IPS-15b (cell line): ENCODE results near the gene ITGA8.

Source experiments
- H3K27me3 ChIP-seq: one replicate; pipeline ENCODE4 v1.6.1; 2013; ENCODE audit warnings: low read length; ENCODE audit not compliant: control insufficient read depth, insufficient read depth
- H3K36me3 ChIP-seq: one replicate; pipeline ENCODE4 v1.6.1; 2013; ENCODE audit warnings: low read length; ENCODE audit not compliant: control insufficient read depth, insufficient read depth
- H3K4me1 ChIP-seq: one replicate; pipeline ENCODE4 v1.6.1; 2013; ENCODE audit warnings: mild to moderate bottlenecking, low read length; ENCODE audit not compliant: control insufficient read depth, insufficient read depth
- H3K4me3 ChIP-seq: one replicate; pipeline ENCODE4 v1.5.1; 2013; ENCODE audit warnings: low read depth, low read length
- H3K9ac ChIP-seq: one replicate; pipeline ENCODE4 v1.6.1; 2013; ENCODE audit warnings: low read depth, mild to moderate bottlenecking, low read length
- H3K9me3 ChIP-seq: one replicate; pipeline ENCODE4 v1.6.1; 2013; ENCODE audit warnings: mild to moderate bottlenecking, low read length; ENCODE audit not compliant: control insufficient read depth, insufficient read depth

ITGA8 gene

DNA sequence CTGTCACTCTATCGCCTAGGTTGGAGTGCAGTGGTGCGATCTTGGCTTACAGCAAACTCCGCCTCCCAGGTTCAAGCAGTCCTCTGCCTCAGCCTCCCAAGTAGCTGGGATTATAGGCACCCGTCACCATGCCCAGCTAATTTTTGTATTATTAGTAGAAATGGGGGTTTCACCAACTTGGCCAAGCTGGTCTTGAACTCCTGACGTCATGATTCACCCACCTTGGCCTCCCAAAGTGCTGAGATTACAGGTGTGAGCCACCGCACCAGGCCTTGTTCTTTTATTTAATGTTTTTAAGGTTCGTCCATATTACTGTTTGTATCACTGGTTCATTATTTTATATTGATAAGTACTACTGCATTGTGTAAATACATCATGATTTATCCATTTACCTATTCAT, 10.2 kb upstream of the ITGA8 start:
- H3K27me3 ChIP-seq = no peaks in the 10 kb centered on the region
- H3K9me3 ChIP-seq = no peaks in the 10 kb centered on the region
- H3K36me3 ChIP-seq = no peaks in the 10 kb centered on the region
- no peak overlapping the region for H3K9ac ChIP-seq
- no peak overlapping the region for H3K4me3 ChIP-seq
- no peaks in the 10 kb centered on the region for H3K4me1 ChIP-seq

DNA sequence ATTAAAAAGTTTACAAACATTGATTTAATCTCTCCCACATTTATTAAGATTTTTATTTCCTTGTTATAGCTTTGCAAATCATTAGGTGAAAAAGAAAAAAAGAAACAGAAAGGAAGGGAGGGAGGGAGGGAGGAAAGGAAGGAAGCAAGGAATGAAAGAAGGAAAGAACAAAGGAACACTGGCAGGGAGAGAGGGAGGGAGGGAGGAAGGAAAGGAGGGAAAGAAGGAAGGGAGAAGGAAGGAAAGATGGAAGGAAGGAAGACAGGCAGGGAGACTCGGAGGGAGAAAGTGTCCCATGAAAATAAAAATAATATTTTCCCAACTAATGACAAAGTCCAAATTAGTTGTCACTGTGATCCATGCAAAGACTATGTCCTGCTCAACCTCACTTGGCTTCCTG, 6.3 kb upstream of the ITGA8 start:
- Histone ChIP-seq H3K4me1 (no peaks in the 10 kb centered on the region), H3K4me3 (no peak overlapping the region), H3K36me3 (no peaks in the 10 kb centered on the region), H3K9ac (no peak overlapping the region), H3K27me3 (peaks cover 6% of the 10 kb centered on the region), H3K9me3 (no peaks in the 10 kb centered on the region)

DNA sequence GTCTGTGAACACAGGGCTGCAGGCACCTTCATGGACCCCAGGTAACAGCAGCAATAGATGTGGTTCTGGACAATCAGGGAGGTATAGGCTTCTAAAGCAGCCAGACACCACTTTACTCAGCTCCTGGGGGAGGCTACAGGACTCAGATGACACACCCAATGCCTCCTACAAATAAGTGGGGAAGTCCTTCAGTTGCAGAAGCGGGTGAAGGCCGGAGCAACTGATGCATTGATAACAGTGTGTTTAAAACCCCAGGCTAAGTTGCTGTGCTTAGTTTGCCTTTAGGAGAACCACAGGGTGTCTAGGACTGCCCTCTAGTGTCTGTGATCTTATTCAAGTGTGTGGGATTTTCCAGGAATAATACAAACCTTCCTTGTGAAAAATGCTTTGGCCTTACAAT, 5.9 kb upstream of the ITGA8 start:
- Histone ChIP-seq H3K4me3 (no peak overlapping the region), H3K9ac (no peak overlapping the region)

DNA sequence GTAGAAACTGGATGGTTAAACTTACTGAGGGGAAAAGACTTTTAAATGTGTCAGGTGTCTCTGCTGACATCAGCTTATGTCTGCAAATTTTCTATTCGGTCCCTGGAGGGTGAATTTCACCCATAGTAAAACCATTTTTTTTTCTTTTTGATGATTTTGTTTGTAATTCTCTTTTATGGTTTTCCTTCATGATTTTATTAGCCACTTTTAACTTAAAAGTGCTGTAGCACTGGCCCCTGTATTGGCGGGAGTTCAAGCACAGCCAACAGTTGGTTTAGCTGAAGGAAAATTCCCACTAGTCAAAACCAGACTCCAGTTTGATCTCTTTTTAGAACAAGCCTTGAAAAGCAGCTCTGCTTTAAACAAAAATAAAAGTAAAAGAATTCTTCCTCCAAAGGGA, 5.0 kb upstream of the ITGA8 start:
- H3K27me3 ChIP-seq = peaks cover 11% of the 10 kb centered on the region
- H3K4me1 ChIP-seq = no peaks in the 10 kb centered on the region
- H3K9me3 ChIP-seq = no peaks in the 10 kb centered on the region
- H3K9ac ChIP-seq = no peak overlapping the region
- H3K36me3 ChIP-seq = no peaks in the 10 kb centered on the region
- no peak overlapping the region for H3K4me3 ChIP-seq

More for the DNA sequence above, 5.9 kb upstream of the ITGA8 start:
- H3K36me3 ChIP-seq = no peaks in the 10 kb centered on the region
- H3K9me3 ChIP-seq = no peaks in the 10 kb centered on the region
- peaks cover 7% of the 10 kb centered on the region for H3K27me3 ChIP-seq
- no peaks in the 10 kb centered on the region for H3K4me1 ChIP-seq

DNA sequence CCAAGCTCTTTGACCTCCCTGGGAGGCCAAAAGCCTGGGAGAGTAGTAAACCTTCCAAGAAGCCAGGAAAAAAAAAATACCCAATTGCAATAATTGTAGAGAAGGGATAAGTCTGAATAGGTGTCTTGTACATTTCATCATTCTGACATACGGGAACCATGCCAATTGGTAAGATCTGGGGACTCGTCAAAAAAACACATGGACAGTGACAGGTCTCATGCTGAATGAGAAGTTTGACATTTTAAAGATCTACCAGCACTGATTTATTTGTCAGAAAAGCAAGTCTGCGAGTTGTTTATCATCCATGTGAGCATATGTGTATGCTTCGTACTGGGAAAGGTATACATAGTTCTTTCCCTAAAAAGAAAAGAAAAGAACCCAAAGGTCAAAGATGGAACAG, 4.1 kb upstream of the ITGA8 start:
- no peak overlapping the region for H3K9ac ChIP-seq
- H3K27me3 ChIP-seq = peaks cover 19% of the 10 kb centered on the region
- no peaks in the 10 kb centered on the region for H3K4me1 ChIP-seq
- no peaks in the 10 kb centered on the region for H3K9me3 ChIP-seq
- H3K36me3 ChIP-seq = no peaks in the 10 kb centered on the region
- H3K4me3 ChIP-seq = no peak overlapping the region

DNA sequence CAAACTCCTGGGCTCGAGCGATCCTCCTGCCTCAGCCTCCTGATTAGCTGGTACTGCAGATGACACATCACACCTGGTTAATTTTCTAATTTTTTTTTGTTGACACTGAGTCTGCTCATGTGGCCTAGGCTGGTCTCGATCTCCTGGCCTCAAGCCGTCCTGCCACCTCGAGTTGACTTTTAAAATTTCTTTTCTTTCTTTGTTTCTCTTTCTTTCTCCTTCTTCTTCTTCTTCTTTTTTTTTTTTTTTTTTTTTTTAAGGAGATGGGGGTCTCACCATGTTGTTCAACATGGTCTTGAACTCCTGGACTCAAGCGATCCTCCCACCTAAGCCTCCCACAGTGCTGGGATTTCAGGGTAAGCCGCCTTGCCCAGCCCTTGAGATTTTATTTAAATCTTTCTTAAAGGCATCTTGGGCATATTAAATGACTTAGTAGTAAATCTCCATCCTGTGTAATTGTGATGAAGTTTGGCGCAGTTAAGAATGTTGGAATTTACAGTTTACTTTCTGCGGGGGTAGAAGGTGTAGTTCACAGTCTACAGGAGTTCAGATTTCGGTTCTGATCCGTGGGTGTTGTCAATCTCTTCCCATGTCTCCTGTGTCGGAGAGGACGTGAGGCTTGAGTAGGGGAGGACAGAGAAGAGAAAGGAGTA, 1.0 kb upstream of the ITGA8 start:
- Histone ChIP-seq H3K27me3 (peaks cover 33% of the 10 kb centered on the region), H3K4me1 (peaks cover 3% of the 10 kb centered on the region), H3K4me3 (no peak overlapping the region), H3K9me3 (no peaks in the 10 kb centered on the region), H3K36me3 (no peaks in the 10 kb centered on the region), H3K9ac (no peak overlapping the region)

DNA sequence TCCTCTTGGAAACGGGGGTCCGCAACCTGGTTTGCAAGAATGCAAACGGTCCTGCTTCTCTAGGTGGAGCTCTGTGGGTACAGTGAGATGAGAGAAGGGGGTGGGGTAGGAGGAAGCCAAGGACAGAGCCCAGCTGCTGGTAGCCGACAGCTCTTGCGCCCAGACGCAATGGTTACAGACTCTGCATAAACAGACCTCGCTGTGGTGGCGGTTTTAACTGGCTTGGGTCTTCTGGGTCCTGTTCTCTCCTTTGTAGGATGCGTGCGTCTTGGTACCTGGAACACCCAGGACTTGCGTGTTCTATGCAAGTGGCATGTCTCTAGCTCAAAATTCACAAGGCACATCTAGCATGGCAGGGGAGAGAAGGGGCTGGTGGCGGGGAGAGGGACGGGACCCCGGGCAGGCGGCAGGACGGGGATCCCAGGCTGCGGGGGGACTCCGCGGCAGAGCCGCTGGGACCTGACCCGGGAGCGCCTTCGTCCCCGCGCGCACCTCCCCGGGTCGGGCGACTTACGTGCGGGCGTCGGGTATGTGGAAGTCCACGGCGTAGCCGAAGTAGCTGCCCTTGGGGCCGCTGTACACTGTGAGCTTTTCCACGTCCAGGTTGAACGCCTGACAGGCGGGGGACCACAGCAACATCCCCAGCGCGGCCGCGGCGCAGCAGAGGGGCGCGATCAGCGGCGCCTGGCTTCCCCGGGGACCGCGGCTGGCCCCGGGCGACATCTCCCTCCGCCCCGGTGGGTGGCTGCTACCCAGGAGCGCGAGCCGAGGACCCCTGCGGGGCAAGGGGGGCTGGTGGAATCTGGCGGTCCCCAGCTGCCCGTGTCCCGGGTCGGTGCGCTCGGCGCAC, 448 bp downstream of the ITGA8 start:
- H3K9ac ChIP-seq = no peak overlapping the region
- no peaks in the 10 kb centered on the region for H3K9me3 ChIP-seq
- peak overlapping the region; percentile 54 for H3K4me3 ChIP-seq
- H3K36me3 ChIP-seq = no peaks in the 10 kb centered on the region
- peaks cover 3% of the 10 kb centered on the region for H3K4me1 ChIP-seq
- peaks cover 33% of the 10 kb centered on the region for H3K27me3 ChIP-seq

DNA sequence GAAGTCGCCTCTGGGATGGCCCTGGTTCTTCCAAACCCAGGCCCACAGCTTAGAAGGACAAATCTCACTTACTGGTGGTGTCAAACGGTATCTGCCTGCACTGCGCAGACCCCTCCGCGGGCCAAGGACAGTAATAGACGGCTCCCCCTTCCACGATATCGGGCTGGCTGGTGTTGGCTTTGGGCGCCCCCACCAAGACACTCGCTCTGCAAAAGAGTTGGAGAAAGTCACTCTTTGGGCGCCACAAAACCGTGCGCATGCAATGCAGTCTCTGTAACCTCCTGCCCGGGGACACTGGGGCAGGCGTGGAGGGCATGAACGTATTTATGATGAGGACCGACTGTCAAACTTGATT, 1.1 kb downstream of the ITGA8 start:
- H3K27me3 ChIP-seq = peaks cover 33% of the 10 kb centered on the region

DNA sequence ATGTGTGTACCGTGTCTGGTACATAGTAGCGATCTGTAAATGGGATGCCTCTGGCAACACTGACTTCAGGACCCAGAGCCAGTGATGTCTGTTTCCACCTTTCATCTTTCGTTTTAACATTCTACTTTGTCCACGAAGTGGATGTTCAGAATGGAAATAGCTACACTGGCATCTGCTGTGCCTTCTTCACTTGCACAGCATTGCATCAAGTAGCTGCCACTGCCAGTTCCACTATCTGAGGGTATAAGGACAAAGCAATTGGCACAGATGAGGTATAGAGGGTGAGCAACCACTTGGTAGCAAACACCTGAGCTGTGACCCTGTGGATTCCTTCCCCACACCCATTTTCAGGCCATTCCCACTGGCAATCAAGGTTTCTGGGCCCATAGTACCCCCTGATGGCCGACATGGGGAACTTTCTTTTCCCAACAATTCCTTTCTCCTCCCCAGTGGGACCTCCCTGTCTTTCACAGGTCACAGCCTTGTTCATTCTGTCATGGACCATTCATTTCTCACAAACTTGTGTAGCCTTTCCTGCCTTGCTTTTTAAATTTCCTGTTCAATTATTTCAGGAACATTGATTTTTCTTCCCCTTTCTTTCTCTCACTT, 4.0 kb downstream of the ITGA8 start:
- Histone ChIP-seq H3K27me3 (peaks cover 26% of the 10 kb centered on the region), H3K4me3 (no peak overlapping the region), H3K4me1 (peaks cover 3% of the 10 kb centered on the region), H3K9me3 (no peaks in the 10 kb centered on the region), H3K36me3 (no peaks in the 10 kb centered on the region), H3K9ac (no peak overlapping the region)

More for the DNA sequence above, 1.1 kb downstream of the ITGA8 start:
- Histone ChIP-seq H3K36me3 (no peaks in the 10 kb centered on the region), H3K4me1 (peaks cover 3% of the 10 kb centered on the region), H3K9me3 (no peaks in the 10 kb centered on the region), H3K9ac (no peak overlapping the region), H3K4me3 (peak overlapping the region; percentile 54)

DNA sequence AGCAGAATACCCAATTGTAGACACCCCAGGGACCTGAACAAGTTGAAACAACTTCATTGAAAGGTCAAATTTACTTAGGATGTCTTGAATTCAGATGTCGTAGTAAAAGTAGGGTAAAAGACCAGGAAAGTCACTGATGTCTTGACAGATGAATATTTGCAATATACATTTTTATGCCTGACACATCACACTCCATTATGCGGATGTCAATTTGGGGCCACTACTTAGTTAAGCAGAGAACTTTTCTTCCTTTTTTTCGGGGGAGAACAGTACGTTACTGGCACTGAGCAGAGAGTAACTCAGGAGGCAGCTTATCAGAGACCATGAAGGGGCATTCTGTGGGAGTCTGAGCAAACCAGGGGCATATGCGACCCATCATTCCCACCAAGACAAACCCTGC, 4.9 kb downstream of the ITGA8 start:
- Histone ChIP-seq H3K4me1 (peaks cover 3% of the 10 kb centered on the region), H3K4me3 (no peak overlapping the region)

DNA sequence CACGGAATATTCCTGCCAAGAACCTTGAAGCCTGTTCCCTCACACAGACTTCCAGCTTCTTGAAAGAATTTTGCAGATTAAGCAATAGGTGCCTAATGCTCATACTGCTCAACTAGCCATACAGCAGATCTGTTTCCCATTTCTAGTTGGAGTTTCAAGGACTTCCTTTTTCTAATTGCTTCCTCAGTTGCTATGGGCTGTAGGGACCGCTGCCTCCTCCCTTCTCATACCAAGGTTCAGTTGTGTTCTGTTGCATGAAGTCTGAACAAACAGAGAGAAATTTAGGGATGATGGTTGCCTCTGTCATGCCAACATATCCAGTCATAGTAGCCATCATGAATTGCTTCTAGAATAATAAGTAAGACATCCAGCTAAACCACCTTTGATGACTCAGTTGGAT, 6.8 kb downstream of the ITGA8 start:
- H3K27me3 ChIP-seq = peaks cover 5% of the 10 kb centered on the region
- H3K4me1 ChIP-seq = no peaks in the 10 kb centered on the region
- no peak overlapping the region for H3K9ac ChIP-seq
- H3K9me3 ChIP-seq = no peaks in the 10 kb centered on the region
- H3K36me3 ChIP-seq = no peaks in the 10 kb centered on the region
- no peak overlapping the region for H3K4me3 ChIP-seq

More for the DNA sequence above, 4.9 kb downstream of the ITGA8 start:
- no peaks in the 10 kb centered on the region for H3K36me3 ChIP-seq
- no peak overlapping the region for H3K9ac ChIP-seq
- peaks cover 21% of the 10 kb centered on the region for H3K27me3 ChIP-seq
- H3K9me3 ChIP-seq = no peaks in the 10 kb centered on the region

DNA sequence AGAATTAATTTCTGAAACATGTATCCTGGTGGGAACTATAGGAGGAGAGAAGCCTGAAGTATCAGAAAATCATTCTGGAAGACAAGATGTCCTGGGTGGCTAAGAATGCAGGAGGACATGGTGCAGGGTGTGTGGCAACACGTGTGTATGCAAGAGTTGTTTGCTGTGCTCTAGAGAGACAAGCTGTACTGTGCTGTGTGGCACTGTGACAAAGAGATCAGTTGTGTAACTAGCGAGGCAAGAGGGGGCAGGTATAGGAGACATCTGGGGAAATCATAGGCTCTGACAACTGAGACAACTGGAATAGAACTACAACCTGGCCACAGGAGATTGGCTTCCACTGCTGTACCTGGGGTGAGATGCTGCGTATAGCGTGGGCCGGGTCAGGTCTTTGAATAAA, 9.3 kb downstream of the ITGA8 start:
- Histone ChIP-seq H3K4me3 (no peak overlapping the region), H3K4me1 (no peaks in the 10 kb centered on the region), H3K9me3 (no peaks in the 10 kb centered on the region), H3K27me3 (no peaks in the 10 kb centered on the region), H3K36me3 (no peaks in the 10 kb centered on the region), H3K9ac (no peak overlapping the region)
